GM23338 (cell line): ENCODE results near the gene CGNL1. TPM values are rescaled to one million over a fixed set of nuclear protein-coding genes. Genes with fewer than 3 reads are reported as not detected.

Experiments used
- ATAC-seq: fragments of 200-7000 bp; cut with Tn5 transposase; 3 replicates; pipeline ENCODE4 v1.9.1; 2020
- DNase-seq: peaks from one replicate; pipeline ENCODE4 v3.0.0-alpha.2; 2015; ENCODE audit warnings: low spot score
- H2AFZ ChIP-seq: fragments of 200-600 bp; sonication (generic); 2 replicates; pipeline ENCODE4 v1.8.0; 2016; ENCODE audit warnings: antibody characterized with exemption, mild to moderate bottlenecking, moderate library complexity
- H3F3A ChIP-seq: fragments of 200-600 bp; sonication (generic); replicated peaks from 2 replicates; pipeline ENCODE4 v1.8.0; 2017; ENCODE audit warnings: antibody characterized with exemption, mixed run types, low read depth
- H3K27ac ChIP-seq: fragments of 200-600 bp; sonication (generic); 2 replicates; pipeline ENCODE4 v1.6.1; 2016; ENCODE audit warnings: low read depth
- H3K27me3 ChIP-seq: fragments of 200-600 bp; sonication (generic); 2 replicates; pipeline ENCODE4 v1.8.0; 2016; ENCODE audit warnings: mild to moderate bottlenecking, mixed run types, moderate library complexity; ENCODE audit not compliant: insufficient read depth
- H3K36me3 ChIP-seq: fragments of 200-600 bp; sonication (generic); 2 replicates; pipeline ENCODE4 v1.8.0; 2016; ENCODE audit warnings: mild to moderate bottlenecking; ENCODE audit not compliant: insufficient read depth
- H3K4me1 ChIP-seq: fragments of 200-600 bp; sonication (generic); 2 replicates; pipeline ENCODE4 v1.8.0; 2016; ENCODE audit warnings: mild to moderate bottlenecking, moderate library complexity; ENCODE audit not compliant: insufficient read depth
- H3K4me2 ChIP-seq: fragments of 200-600 bp; sonication (generic); 2 replicates; pipeline ENCODE4 v1.7.1; 2017; ENCODE audit warnings: mixed run types
- H3K4me3 ChIP-seq: fragments of 200-600 bp; sonication (generic); 2 replicates; pipeline ENCODE4 v1.6.1; 2016; ENCODE audit warnings: mixed run types
- H3K79me2 ChIP-seq: fragments of 200-600 bp; sonication (generic); replicated peaks from 2 replicates; pipeline ENCODE4 v1.8.0; 2017; ENCODE audit warnings: mild to moderate bottlenecking; ENCODE audit not compliant: insufficient read depth
- H3K9me2 ChIP-seq: fragments of 200-600 bp; sonication (generic); 2 replicates; pipeline ENCODE4 v1.8.0; 2017; ENCODE audit not compliant: insufficient read depth
- H4K20me1 ChIP-seq: fragments of 200-600 bp; sonication (generic); replicated peaks from 2 replicates; pipeline ENCODE4 v1.8.0; 2017; ENCODE audit warnings: mild to moderate bottlenecking; ENCODE audit not compliant: insufficient read depth
- H3K27ac Mint-ChIP-seq: 2 replicates; pipeline ENCODE4 v1.8.0; 2020; ENCODE audit warnings: inconsistent platforms, mild to moderate bottlenecking, moderate library complexity, mixed read lengths
- H3K27me3 Mint-ChIP-seq: 3 replicates; pipeline ENCODE4 v1.8.0; 2022; ENCODE audit warnings: low read depth, mild to moderate bottlenecking, moderate library complexity, mixed read lengths, inconsistent platforms; ENCODE audit not compliant: insufficient read depth, poor library complexity
- H3K36me3 Mint-ChIP-seq: 3 replicates; pipeline ENCODE4 v1.8.0; 2021; ENCODE audit warnings: low read depth, mild to moderate bottlenecking, inconsistent platforms, moderate library complexity, mixed read lengths
- H3K4me1 Mint-ChIP-seq: 3 replicates; pipeline ENCODE4 v1.8.0; 2020; ENCODE audit warnings: mild to moderate bottlenecking, inconsistent platforms, mixed read lengths
- H3K4me3 Mint-ChIP-seq: 3 replicates; pipeline ENCODE4 v1.8.0; 2021; ENCODE audit warnings: moderate library complexity, mild to moderate bottlenecking, inconsistent platforms, mixed read lengths
- H3K9me3 Mint-ChIP-seq: 3 replicates; pipeline ENCODE4 v1.8.0; 2020; ENCODE audit warnings: moderate library complexity, mild to moderate bottlenecking, inconsistent platforms, mixed read lengths
- CTCF ChIP-seq, 2 experiments: fragments of 200-600 bp in 1 of 2; sonication (generic) in 1 of 2; conservative IDR thresholded peaks; 2 replicates each; pipeline versions ENCODE4 v1.5.1 to v1.6.1; 2016 to 2017; ENCODE audit warnings: antibody characterized with exemption in 2 of 2, low read depth in 2 of 2, mild to moderate bottlenecking in 2 of 2, moderate library complexity in 1 of 2
- ETS1 ChIP-seq: IDR thresholded peaks from 2 replicates; pipeline ENCODE4 v1.6.1; 2016; ENCODE audit warnings: antibody characterized with exemption
- EZH2 ChIP-seq: fragments of 200-600 bp; sonication (generic); IDR thresholded peaks from one replicate; pipeline ENCODE4 v1.8.0; 2017; ENCODE audit warnings: antibody characterized with exemption, mild to moderate bottlenecking, low read depth; ENCODE audit not compliant: unreplicated experiment
- EZH2phosphoT487 ChIP-seq: fragments of 200-600 bp; sonication (generic); IDR thresholded peaks from one replicate; pipeline ENCODE4 v1.8.1; 2018; ENCODE audit warnings: antibody characterized with exemption; ENCODE audit not compliant: unreplicated experiment
- JUNB ChIP-seq: IDR thresholded peaks from one replicate; pipeline ENCODE4 v1.6.1; 2016; ENCODE audit warnings: antibody characterized with exemption; ENCODE audit not compliant: unreplicated experiment
- NANOG ChIP-seq: IDR thresholded peaks from 2 replicates; pipeline ENCODE4 v1.6.1; 2016; ENCODE audit warnings: antibody characterized with exemption, borderline replicate concordance
- POLR2AphosphoS5 ChIP-seq: IDR thresholded peaks from 2 replicates; pipeline ENCODE4 v1.6.1; 2016; ENCODE audit warnings: antibody characterized with exemption, low read depth
- ZNF331 ChIP-seq: fragments of 250-450 bp; sonication (Bioruptor Pico); IDR thresholded peaks from 2 replicates; pipeline ENCODE4 v1.5.0; 2020; ENCODE audit warnings: low read depth, mild to moderate bottlenecking, moderate library complexity
- ZNF462 ChIP-seq: fragments of 250-450 bp; sonication (Bioruptor Pico); IDR thresholded peaks from 2 replicates; pipeline ENCODE4 v1.5.0; 2020; ENCODE audit warnings: mild to moderate bottlenecking, moderate library complexity
- polyA plus RNA-seq: library from polyadenylated mRNA; unstranded; fragments of >200 nt; fragmentation: Nextera tagmentation; extraction: Ambion mirVana; gene quantifications from 2 replicates; pipeline ENCODE4 v1.2.1, GENCODE V29; 2016
- total RNA-seq: library from RNA; depleted of rRNA; stranded (reverse); fragments of >200 nt; shearing (Covaris generic); gene quantifications from 2 replicates; pipeline ENCODE4 v1.2.3, GENCODE V29; 2014

The CGNL1 gene
- total and polyA plus RNA-seq, 2 experiments from 2014 or later: 20.0 to 57.8 TPM

GRCh38 chr15:57370929-57371328 lies 5.4 kb upstream of the CGNL1 start:
- H3K27ac Mint-ChIP-seq: no peak overlapping the region
- no peak for TF ChIP-seq ETS1
- TF ChIP-seq CTCF (conservative IDR thresholded peaks at IDR 0.05; ENCODE audit: low read depth in 2 of 2): no peak
- TF ChIP-seq ZNF331 (CRISPR knock-in tag): no peak
- no peak for TF ChIP-seq EZH2phosphoT487
- TF ChIP-seq JUNB: no peak
- TF ChIP-seq NANOG: no peak

GRCh38 chr15:57373251-57373881 lies 2.9 kb upstream of the CGNL1 start:
- Histone ChIP-seq H3K27me3 (peaks cover 25% of the 10 kb centered on the region), H3K4me3 (no peak overlapping the region), H3K36me3 (no peaks in the 10 kb centered on the region), H2AFZ (no peak overlapping the region), H3F3A (0 out of 2 replicates have a peak, but pooled peaks cover 10% of the 10 kb centered on the region), H3K27ac (no peak overlapping the region), H4K20me1 (no peaks in the 10 kb centered on the region), H3K79me2 (no peaks in the 10 kb centered on the region), H3K4me1 (peaks cover 12% of the 10 kb centered on the region), H3K9me2 (no peaks in the 10 kb centered on the region), H3K4me2 (no peak overlapping the region)
- Mint-ChIP-seq H3K36me3 (no peaks in the 10 kb centered on the region; the same call in 2 of the 3 replicates), H3K9me3 (no peaks in the 10 kb centered on the region), H3K4me1 (peaks cover 31% of the 10 kb centered on the region), H3K27me3 (peaks cover 21% of the 10 kb centered on the region), H3K4me3 (no peak overlapping the region), H3K27ac (no peak overlapping the region)
- DNase-seq (no peak), ATAC-seq (no peak)
- no peak for TF ChIP-seq JUNB
- no peak for TF ChIP-seq ZNF462 (CRISPR knock-in tag)
- TF ChIP-seq CTCF (conservative IDR thresholded peaks at IDR 0.05; ENCODE audit: low read depth in 2 of 2): no peak
- no peak for TF ChIP-seq POLR2AphosphoS5
- no peak for TF ChIP-seq NANOG
- TF ChIP-seq EZH2: no peak
- TF ChIP-seq EZH2phosphoT487: no peak

More at GRCh38 chr15:57370929-57371328, 5.4 kb upstream of the CGNL1 start:
- H3K9me3 Mint-ChIP-seq: no peaks in the 10 kb centered on the region
- H3K4me3 Mint-ChIP-seq: no peak overlapping the region
- Histone ChIP-seq H2AFZ (no peak overlapping the region), H3K9me2 (no peaks in the 10 kb centered on the region), H4K20me1 (no peaks in the 10 kb centered on the region), H3K4me3 (no peak overlapping the region), H3K4me1 (peaks cover 5% of the 10 kb centered on the region), H3K79me2 (no peaks in the 10 kb centered on the region), H3K27me3 (peaks cover 12% of the 10 kb centered on the region), H3K27ac (no peak overlapping the region), H3F3A (0 out of 2 replicates have a peak, but pooled peaks cover 3% of the 10 kb centered on the region), H3K36me3 (no peaks in the 10 kb centered on the region), H3K4me2 (no peak overlapping the region)
- H3K27me3 Mint-ChIP-seq: peaks cover 9% of the 10 kb centered on the region
- peaks cover 17% of the 10 kb centered on the region for H3K4me1 Mint-ChIP-seq
- no peak for ATAC-seq
- no peak for DNase-seq
- H3K36me3 Mint-ChIP-seq: no peaks in the 10 kb centered on the region
